NCI-H345 treated with DMSO at 0.1 percent for 48 hours (cell line): ENCODE data around the gene TMEM121B.
"Not testable (repeated sequence)": the region's sequence is repeated elsewhere in the genome, so short reads cannot be mapped to it uniquely, and the experiment has no call there.

Experiments used
- DNase-seq: peaks from one replicate; lab custom pipeline; 2025; ENCODE audit not compliant: unreplicated experiment; lab: John Stamatoyannopoulos, UW

The TMEM121B gene

DNA sequence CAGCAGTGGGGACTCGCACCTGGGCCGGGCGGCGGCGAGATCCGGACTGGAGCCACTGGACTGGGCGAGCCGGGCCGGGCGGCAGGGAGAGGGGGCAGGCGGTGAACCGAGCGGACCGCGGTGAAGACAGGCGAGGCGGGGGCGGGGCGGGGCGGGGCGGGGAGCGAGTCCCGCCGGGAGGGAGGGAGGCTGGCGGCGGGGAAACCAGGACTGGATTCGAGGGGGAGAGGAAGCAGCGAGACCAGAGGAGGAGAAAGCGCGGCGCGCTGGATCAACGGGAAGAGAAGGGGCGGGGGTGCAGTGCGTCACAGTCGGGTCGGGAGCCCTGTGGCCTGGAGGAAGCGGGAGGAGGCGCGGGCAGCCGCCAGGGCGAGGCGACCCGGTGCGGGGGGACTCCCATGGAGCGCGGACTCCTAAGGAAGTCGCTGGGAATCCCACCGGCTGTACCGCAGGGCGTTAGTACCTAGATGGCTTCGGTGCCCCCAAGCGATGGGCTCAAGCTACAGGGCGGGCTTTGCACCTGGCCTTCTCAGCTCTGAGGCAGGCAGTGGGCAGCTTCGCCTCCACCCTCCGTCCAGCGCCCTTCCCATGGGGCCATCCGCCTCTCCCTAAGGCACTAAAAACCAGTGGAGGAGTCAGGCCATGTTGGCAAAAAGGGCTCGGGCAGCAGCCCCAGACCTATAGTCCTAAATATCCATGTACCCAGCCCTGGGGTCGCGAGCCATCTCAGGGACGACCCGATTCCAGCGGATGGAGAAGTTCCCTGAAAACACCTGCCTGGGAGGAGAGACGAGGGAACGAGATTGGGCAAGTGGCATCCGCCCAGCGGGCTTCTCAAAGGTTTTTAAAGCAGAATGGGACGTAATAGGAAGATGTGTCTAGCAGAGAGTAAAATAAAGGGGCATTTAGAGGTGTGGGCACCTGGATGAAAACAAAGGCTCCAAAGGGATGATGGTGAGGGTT lies at the start of gene TMEM121B:
TSS of gene TMEM121B (minus strand) at position 128 of the 963 bp plus-strand sequence. CDS start 233 bp downstream, outside the sequence.
- peak; percentile 14 for DNase-seq

DNA sequence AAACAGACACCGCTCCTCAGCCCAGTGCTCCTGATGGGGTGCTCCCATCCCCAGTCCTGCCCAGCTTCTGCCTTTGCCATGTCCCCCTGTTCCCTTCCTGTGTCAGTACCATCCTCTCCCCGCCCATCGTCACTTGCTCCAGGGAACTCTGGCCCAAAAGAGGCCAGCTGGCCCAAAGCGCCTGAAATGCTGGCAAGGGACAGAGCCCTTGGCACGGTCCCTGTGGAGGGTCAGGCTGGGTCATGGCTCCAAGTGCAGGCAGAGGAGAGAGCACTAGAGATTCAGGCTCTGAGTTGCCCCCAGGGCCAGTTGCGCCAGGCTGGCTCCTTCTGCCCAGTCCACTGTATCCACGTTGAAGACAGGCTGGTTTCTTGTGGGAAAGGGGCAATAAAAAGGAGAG lies 46.3 kb upstream of the TMEM121B start:
- DNase-seq, result no peak

DNA sequence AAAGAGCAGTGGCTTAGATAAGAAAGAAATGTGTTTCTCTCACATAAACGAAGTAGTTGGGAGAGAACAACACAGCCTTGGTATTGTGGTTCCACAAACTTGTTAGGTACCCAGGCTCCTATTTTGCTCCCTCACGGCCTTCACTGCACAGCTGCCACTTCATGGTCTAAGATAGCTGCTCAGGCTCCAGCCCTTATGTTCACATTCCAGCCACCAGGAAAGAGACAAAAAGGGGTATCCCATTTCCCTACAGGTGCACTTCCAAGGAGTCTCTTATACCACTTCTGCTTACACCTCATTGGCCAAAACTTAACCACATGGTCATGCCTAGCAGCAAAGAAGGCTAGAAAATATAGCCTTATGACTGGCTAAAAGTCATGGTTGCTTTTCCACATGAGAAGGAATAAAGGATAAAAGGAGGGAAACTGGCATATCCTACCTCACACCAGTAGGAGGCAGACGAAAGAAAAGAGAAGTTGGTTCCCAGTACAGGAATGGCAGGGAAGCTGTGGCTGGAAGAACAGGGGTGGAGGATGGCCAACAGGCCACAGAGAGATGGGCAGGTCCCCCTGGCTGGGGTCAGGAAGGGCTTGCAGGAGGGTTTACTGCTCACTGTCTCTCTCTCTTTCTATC lies 43.3 kb upstream of the TMEM121B start:
- DNase-seq, result no peak

DNA sequence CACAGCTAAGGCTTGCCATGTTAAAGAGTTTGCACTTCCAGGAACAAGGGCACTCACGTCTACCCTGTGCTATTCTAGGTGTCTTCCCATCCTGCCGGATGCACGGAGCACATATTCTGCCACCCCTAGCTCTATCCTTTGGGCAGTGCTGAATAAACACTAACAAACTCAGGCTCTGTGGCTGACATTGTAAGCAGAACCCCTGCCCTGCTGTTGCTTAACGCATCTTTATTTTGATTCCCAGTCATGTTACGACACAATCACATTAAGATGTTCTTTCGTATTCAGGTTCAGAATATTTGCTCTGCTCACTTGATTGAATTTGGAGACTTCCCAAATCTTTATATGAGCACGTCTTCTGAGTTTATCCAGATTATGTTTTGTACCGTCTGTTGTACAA lies 41.6 kb upstream of the TMEM121B start:
- DNase-seq, result no peak

DNA sequence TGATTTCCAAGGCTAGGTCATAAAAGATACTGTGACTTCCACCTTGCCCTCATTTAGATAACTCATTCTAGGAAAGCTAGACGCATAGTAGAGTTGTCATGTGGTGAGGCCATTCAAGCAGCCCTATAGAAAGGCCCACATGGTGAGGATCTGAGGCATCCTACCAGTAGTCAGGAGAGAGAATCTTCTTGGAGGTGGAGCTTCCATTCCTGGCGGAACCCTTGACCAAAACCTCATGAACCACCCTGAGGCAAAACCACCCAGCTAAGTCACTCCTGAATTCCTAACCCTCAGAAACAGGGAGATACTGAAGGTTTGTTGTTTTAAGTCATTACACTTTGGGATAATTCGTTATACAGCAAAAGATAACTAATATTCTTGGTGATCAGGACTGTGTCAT lies 40.8 kb upstream of the TMEM121B start:
- DNase-seq, result no peak

DNA sequence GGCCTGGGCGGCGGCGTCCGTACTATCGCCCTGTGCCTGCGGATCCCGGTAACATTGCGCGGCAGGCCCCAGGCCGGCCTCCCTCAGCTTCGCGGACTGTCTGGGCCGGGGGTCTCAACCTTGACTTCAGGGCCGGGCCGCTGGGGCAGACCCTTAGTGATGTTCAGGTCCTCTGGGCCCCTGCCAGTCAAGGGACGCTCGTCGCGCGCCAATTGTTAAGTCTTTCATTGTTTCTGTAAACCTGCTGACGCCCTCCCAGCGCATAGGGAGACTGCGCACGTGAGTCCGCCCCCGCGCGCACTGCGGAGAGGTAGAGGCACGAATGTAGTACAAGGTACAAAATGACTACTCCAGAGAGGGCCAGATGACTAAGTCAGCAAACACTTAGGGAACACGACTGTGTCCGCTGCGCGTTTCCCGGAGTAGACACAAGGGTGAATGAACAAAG lies 38.4 kb upstream of the TMEM121B start:
- peak; percentile 20 for DNase-seq

DNA sequence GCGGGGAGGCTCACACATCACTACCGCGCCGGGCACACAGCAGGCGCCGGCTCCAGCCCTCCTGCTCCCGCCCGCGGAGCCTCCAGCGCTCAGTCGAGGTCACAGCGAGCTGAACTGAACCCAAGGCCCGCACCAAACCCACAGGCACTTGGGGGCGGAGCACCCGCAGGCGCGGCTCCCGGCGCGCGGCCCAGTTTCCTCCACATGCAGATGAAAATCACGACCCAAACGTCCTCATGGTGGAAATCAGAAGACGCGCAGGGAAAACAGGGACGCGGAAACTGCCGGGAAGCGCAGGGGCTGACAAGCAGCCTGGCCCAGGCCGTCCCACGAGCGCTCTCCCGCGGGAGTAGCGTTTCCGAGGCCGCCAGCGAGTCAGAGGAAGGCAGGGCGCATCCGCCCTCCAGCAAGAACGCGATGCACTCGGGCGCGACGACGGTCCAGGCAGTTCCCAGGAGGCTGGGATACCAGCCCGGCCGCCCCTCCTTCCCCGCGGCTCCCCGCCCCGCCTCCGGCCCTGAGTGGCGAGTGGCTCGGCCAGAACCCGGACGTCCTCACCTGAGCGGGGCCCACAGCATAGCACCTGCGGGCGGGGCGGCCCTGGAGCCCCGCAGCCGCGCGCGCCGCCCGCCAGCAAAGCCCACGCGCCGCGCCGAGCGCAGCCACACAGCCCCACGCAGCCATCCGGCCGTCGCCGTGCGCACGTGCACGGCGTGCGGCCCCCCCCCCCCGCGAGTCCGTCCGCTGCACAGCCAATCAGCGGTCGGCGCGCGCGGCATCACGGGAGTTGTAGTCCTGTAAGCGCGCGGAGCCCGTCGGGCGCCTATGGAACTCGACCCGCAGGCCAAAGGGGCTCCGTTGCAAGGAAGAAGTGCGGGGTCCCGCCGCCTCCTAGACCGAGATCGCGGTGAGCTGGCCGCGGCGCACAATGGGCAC lies 37.7 kb upstream of the TMEM121B start, which contains the start of gene HDHD5:
TSS of gene HDHD5 (minus strand) at position 710 of the 936 bp plus-strand sequence. CDS start at position 684, 26 bp downstream.
- peak; percentile 51 for DNase-seq

DNA sequence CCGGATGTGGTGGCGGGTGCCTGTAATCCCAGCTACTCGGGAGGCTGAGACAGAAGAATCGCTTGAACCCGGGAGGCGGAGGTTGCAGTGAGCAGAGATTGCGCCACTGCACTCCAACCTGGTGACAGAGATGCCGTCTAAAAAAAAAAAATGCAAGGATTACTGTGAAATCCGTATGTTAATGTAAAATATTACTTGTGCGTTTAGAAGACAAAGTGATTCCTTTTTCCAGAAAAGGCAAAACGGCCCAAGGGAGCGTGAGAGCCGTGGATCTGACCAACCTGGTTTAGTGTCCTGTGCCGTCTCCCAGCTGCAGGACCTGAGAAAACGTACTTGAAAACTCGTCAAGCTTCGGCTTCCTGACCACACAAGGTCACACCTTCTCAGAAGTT lies 37.0 kb upstream of the TMEM121B start:
- DNase-seq, result no peak

DNA sequence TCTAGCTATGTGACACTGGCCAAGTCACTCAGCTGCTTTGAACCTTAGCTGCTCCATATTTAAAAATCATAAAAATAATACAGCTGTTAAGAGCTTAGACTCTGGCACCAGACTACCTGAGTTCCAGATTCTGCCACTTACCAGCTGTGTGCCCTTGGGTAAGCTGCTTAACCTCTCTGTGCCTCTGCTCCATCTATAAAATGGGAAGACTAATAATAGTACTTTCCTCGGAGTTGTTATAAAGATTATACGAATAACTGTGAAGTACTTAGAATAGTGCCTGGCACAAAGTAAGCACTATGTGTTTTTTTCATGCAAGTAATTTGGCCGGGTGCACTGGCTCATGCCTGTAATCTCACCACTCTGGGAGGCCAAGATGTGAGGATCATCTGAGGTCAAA lies 36.6 kb upstream of the TMEM121B start:
- no peak for DNase-seq

DNA sequence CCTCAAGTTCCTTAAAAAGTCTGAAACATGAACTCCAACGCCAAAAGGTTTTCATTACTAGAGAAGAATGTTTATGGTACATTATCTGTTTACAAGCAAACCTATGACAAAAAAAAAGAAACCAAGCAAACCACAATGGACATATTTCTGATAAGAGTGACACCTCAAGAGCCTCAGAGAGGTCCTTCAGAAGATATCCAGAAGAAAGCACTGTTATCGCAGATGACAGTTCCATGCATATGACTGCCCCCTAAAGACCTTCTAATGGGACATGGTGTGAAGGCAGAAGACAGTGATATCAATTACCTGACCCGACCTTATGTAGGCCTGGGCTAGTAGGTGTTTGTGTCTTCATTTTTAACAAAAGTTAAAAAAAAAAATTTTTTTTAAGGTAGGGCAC lies 34.8 kb upstream of the TMEM121B start:
- DNase-seq, result no peak

DNA sequence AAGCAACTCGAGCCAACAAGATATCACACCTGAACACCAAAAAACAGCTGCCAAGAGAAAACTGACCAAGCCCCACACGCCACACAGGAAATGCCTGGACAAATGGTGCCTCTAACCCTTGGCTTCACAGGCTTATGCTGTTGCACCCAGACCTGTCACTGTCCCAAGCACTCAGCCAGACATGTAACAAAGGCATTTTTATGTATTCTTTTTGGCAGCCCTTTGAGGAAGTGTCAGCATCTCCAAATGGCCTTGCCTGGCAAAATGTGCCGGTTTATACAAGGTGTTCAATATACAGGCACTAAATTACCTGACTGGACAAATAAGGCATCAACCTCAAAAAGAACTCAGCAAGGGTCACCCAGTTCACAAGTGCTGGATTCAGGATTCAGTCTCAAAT lies 31.8 kb upstream of the TMEM121B start:
- DNase-seq, result no peak

DNA sequence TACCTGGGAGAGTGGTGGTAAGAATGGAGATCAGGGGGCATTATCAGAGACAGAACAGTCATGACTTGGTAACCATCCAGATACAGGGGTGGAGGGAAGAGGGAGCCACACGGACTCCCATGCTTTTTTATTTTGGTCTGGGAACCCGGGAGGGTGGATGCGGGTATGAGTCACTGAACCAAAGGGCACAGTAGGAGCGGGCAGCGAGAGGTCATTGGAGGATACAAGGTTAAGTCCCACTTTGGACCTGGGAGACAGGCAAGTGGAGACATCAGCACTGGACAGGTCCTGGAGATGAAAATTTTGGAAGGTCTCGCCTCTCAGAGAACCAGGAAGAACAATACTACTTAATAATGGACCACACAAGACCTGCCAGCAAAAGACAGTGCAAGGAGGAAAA lies 31.2 kb upstream of the TMEM121B start:
- no peak for DNase-seq

DNA sequence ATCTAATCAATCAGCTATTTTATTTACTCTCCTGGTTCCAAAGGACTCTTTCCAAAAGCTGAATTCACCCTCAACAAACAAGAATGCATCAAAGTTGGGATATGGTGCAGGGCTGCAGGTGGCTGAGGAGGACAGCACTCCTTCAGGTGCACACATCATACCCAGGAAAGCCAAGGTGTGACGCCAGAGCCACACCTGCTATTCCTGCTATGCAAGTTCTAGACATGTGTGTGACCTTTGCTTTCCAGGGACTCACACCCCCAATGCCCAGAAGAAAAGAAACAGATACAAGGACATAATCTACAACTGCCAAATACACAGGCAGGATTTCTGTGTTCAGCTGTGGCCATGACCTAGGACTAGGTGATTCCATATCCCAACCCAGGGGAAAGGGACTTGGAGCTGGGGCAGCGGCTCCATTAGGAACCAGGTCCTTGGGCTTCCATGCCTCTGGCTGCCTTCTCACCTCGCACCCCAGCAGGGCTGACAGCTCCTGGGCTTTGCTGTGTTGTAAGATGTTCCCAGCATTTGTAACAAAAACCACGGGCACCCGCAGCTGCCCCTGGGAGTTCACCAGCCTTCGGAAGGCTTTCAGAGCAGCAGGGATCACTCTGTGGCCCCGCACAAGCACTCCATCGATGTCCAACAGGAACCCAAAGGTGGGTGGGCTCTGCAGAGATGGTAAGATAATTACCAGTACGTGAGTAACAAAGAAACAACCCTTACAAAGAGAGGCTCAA lies 28.1 kb upstream of the TMEM121B start:
- DNase-seq, result no peak

DNA sequence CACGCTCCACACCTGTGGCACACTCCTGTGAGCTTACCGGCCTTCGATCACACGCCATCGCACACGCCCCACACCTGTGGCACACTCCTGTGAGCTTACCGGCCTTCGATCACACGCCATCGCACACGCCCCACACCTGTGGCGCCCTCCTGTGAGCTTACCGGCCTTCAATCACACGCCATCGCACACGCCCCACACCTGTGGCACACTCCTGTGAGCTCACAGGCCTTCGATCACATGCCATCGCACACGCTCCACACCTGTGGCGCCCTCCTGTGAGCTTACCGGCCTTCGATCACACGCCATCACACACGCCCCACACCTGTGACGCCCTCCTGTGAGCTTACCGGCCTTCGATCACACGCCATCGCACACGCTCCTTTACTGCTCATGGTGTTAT lies 26.3 kb upstream of the TMEM121B start:
- DNase-seq, result not testable (repeated sequence)

DNA sequence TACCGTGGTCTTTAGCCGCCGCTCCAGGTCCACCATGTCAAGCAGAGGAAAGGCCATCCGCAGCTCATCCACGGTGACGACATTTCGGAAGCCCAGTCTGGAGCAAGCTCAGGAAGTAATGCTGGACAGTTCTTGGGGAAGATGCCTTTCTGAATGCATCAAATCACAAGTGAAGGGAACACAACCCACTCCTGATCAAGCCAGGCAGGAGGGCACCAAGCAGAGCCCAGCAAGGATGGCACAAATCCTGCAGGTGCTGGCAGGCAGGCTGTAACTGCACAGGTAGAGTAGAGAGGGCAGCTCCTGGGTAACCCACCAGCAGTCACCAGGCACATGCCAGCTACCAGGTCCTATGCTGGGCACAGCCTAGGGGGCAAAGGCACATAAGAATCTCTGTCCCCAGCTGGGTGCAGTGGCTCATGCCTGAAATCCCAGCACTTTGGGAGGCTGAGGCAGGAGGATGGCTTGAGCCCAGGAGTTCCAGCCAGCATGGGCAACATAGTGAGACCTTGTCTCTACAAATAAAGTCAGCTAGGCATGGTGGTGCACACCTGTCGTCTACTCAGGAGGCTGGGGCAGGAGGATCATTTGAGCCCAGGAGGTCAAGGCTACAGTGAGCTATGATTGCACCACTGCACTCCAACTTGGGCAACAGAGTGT lies 24.0 kb upstream of the TMEM121B start:
- no peak for DNase-seq

DNA sequence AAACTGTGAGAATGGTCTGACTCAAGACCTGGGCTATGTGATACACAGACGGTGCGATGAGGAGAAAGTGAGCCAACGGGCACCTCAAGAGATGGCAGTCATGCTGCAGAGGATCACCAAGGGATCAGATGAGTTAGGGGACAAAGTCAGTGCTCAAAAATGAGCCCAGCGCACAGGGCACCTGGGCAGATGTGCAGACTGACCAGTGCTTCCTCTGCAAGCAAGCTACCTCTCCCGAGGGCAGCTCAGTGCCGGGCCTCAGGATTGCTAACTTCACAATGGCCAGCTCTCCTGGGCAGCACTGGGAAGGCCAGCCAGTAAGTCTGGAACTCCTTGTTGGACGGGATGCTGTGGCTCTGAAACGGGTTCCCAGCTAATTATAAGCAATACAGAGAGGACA lies 22.7 kb upstream of the TMEM121B start:
- no peak for DNase-seq

DNA sequence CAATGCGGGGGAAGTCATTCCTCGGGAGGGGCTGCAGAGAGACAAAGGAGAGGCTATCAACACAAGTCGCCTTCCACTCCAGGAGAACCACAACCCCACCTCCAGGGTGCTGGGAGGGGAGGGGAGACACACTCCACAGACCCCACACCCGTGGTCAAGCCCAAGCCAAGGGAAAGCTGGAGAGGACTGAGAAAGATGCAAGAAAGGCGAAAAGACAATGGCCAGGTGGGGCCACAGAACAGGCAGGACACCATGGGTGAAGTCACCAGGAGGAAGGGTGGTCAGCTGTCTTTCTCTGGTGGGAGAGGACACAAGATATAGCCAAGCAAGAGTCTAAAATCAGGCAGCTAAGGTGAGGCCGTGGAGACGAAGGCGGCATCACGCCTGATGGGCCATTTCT lies 21.9 kb upstream of the TMEM121B start:
- DNase-seq, result no peak

DNA sequence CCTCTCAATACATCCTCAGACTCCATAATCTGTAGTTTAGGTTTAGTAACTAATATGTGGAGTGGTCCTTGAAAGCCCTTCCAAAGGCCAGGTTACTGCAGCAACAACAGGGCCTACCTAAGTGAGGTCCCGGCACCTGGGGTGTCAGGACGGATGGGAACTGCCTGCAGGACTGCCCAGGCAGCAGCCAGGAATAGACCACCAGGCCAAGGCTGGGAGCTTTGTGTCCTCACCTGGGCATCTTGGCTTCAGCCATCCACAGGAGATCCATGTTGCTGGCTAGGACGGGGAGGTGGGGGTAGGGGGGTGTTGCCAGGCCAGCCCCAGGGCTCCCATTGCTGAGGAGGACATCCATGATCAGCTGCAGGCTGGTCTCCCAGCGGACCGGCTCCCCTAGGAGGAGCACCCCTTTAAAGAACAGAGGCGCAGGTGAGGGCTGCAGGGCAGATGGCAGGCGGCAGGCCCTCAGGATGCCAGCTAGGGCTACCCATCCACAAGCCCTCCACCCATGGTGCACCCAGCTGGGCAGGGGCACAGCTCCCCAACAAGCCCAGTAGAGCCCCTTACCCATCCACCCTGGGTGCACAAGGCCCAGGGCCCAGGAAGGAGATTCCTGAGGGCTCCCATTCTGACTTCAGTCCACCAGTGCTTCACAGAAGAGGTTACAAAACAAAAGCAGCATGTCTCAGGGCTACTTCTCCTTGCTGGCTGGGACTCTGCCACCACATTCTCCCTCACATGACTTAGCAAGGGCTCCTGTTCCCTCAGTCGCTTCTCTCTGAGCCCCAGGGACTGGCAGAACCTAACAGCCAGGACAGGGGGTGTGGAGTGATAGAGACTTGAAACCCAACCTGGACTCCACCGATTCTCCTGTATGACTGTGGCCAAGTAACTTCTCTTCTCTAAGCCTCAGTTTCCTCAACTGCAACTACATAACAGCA lies 19.9 kb upstream of the TMEM121B start:
- DNase-seq, result no peak

DNA sequence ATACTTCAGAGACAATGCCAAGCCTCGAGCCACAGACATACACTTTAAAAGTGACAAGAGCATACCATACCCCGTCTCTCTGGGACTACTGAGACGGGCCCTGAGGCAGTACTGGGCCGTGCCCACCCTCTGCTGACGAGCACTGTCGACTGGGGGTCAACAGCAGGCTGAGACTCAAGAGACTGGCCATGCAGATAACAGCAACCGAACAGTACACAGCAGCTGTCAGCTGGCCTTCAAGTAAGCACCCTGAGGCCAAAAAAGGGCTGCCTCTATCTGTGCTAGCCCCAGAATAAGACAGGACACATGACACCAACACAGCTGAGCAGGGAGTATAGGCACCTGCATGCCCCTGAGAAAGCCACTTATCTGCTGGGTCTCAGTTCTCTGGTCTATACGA lies 18.9 kb upstream of the TMEM121B start:
- DNase-seq, result no peak
